Bronchus fibroblast of lung (primary cell): ENCODE measurements around the gene CDC42SE1. TPM values are rescaled to one million over a fixed set of nuclear protein-coding genes. Genes with fewer than 3 reads are reported as not detected.

Source experiments
- total RNA-seq: library from RNA; depleted of rRNA; stranded (reverse); fragments of >200 nt; gene quantifications from 2 replicates; pipeline ENCODE4 v1.2.3, GENCODE V29; 2015

The CDC42SE1 gene, protein sequence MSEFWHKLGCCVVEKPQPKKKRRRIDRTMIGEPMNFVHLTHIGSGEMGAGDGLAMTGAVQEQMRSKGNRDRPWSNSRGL
- 27.6 and 28.7 TPM in 2 replicates for total RNA-seq

DNA sequence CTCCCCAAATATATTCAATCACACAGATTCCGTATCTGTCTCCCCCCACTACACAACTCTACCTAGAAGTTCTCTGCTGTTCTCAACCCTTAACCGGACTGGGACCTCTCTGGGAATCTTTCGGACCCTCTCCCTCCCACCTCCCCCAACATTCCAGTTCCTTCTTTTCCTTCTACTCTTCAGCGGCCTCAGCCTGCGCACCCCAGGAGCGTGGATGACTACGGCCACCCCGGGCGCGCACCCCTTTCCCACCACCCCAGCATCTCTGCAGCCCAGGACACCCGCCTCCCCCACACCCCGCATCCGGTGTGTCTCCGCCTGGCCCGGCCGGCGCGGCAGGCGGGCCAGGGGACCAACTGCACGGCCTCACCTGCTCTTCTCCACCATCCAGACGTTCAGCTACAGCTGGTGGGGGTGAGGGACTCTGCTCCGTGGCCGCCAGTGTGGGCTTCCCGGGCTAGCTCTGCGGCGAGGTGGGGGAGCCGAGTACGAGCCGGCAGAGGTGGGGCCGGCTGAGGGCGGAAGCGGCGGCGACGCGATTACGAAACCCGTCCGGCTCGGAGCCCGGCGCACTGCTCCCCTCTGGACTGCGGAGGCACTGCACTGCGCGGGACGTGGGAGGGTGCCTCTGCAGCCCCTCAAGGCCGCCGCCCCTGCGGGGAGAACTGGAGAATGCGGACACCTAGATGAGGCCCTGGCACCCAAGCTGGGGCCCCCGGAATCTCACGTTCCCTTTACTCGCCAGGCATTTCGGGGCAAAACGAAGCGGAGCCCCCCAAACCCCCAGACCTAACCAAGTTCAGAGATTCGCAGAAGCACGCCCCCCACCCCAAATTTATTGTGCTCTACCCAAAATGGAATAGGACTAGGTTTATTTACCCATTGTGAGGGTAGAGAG lies at the start of gene CDC42SE1:
Gene CDC42SE1 (minus strand): TSS at position 514 of the 898 bp plus-strand sequence. CDS start 3,892 bp downstream, outside the sequence.

DNA sequence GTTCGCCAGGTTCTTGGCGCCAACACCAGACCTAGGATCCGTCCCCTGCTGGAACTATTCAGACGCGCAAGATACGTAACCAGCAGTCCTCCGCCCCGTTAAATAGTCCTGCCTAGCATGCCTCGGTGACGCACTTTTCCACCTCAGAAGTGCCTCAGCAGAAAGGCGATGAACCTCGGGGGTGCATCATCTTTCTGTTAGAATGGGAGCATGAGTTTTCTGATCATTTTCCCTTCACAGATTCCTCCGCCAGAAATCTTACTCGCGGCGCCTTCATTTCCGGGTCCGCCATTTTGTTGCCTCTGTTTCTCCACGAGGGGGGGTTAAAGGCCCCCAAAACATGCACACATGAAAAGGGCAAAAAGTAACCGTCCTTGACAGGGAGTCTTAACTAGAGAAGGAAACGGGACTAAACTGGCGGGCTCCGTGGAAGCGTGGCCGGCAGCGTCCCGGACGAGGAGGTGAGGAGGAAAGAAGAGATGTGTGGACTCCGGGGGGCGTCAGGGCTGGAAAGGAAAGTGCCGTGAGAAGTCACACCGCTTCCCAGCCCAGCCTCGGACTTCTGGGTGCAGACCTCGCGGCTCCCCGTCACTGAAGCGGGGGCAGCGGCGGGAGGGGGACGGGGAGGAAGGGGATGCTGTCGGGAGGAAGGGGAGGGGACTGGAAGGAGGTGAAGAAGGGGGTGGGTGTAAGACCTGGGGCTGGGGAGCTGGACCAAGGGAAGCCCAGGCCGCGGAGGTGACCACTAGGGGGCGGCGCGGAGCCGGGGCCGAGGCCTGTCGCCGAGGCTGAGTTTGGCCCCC lies 11.3 kb upstream of the CDC42SE1 start, which contains the start of gene GABPB2:
Gene GABPB2 (plus strand): TSS at position 288 of the 803 bp plus-strand sequence. CDS start 17,429 bp downstream, outside the sequence.

DNA sequence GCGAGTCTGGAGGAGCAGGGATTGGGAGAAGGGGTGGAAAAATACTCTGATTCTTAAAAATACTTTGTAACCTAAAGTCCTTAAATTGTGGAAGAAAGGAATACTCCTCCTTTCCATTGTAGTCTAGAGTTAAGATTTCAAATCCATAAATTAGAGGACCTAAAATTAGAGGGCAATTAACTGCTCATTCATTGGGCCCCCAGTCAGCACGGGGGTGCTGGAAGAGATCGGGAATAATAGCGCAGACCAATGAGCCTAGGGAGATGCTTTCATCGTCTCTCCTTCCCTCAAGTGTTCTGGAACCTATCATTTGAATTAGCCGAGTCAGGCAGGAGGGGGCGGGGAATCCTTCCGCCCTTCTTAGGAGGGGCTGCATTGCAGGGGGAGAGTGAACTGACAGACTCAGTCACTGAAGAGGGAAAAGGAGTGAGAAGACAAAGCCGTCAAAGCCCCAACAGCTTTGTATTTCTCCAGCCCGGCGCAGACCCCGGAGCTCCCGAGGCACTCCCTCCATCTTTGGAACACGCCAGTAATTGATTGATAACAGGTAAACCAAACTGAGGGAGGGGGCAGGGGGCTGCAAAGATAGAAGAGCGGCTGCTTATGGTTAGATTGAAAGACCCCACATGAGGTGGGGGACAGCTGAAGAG lies 710 bp upstream of the CDC42SE1 start, which contains the start of gene MLLT11:
Gene MLLT11 (plus strand): TSS at position 391 of the 650 bp plus-strand sequence. CDS start 6,828 bp downstream, outside the sequence.

DNA sequence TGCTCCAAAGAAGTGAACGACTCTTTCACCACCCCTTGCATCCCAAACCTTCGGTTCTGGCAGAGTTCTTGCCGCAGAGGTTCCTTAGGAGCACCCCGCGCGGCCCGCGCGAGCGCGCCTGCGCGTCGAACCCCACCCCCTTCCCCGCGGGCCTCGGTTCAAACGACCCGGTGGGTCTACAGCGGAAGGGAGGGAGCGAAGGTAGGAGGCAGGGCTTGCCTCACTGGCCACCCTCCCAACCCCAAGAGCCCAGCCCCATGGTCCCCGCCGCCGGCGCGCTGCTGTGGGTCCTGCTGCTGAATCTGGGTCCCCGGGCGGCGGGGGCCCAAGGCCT lies 11.9 kb downstream of the CDC42SE1 start, which contains the start of gene C1orf56:
Gene C1orf56 (plus strand): TSS at position 161 of the 334 bp plus-strand sequence. CDS start 97 bp downstream, at position 258.

DNA sequence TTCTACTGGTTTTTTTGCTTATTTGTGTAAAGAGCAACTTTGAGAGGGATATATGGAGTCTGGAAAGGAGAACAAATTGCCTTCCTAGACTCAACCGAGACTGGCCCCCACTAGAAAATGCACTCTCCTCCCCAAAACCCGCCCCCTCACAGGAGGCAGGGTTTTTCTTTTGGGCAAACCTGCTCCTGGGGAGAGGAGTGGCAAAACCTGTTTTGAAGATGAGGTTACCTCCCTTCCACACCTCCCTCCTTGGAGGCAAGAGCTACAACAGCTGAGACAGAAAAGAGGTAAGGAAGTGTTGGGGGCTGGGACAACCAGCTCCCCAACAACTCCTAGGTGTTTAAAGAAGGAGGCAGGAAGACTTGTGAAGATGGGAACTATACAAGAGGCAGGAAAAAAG lies 23.1 kb downstream of the CDC42SE1 start, which contains the start of gene BNIPL:
Gene BNIPL (plus strand): TSS at position 231 of the 400 bp plus-strand sequence. CDS start 140 bp downstream, at position 371.

DNA sequence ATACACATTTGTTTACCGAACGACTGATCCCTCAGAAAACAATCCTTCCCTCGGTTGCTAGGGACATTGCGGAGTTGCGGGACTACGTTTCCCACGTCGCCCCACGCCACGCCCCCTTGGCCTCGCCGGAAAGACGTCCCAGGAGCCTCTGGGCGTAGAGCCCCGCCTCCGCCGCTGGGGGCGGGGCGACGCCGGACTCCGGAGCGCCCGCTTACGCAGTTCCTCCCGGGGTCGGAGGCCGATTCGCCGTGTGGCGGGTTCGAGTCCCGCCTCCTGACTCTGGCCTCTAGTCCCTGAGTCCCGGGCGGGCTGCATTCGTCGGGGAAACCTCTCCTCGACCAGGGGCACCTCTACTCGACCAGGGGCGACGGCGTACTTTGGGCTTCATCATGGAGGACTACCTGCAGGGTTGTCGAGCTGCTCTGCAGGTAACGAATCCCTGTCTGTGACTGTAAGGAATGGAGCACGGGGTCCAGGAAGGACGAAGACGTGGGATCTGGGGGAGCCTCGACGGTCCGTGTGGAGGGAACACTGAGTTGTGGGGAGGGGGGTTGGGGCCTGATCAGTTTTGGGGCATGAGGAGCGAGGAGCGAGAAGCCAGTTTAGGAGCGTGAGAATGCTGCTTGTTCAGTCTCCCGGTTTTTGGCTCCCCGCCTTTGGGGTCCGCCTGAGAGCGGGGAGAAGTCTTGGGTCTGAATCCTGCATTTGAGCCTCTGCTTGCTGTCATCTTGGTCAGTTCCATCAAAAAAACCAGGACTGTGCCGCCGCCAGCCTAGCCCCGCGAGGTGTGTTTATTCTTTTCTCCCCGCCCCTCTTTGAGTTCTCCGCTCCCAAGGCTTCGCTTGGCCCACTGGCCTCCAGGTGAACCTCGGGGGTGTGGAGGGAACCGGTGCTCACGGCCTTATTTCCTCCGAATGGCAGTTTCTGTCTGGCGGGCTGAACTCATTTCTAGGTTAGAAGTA lies 50.9 kb downstream of the CDC42SE1 start, which contains the start of gene PRUNE1:
Gene PRUNE1 (plus strand): TSS at position 206 of the 962 bp plus-strand sequence. CDS start 184 bp downstream, at position 390.

DNA sequence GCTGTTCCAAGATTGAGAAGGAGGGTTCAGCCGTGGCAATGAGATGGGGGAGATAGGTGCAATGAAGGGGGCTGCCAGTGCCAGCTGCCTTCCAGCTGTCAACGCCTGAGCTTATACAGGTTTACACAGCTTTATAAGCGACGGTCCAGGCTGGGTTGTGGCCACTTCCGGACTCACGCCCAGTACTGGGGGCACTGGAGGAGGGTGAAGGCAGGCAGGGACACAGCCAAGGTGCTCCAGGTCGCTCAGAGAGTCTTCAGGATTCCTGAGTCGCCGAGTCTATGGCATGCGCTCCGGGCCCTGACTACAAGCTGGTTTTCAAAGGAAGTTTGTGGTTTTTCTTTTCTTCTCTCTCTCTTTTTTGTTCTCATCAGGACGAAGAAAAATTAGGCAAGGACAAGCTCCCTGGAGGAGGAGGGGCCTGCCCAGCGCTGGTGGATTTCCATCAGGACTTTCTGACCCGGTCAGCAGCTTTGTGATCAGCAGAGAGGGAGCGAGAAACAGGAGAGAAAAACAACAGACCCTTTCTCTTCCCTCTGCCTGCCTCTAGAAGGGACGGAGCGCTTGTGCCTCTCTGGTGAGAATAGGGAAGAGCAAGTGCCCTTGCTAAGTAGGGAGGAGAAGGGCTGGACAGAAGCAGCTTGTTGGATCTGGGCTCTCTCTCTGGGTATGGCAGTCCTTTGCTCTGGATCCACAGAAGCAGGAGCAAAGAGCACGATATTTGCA lies 52.9 kb downstream of the CDC42SE1 start, which contains the start of gene MINDY1:
Gene MINDY1 (minus strand): TSS at position 576 of the 726 bp plus-strand sequence. CDS start 4,285 bp downstream, outside the sequence.

Other genes with a start within 250 kb of the CDC42SE1 start
- 19.6 and 26.6 TPM in 2 replicates for gene ARNT, start 183.0 kb downstream of the CDC42SE1 start, total RNA-seq
- gene CTXND2, start 172.5 kb downstream of the CDC42SE1 start, total RNA-seq = 0.15 TPM in 1 of 2 replicates, not detected in the other
- gene SETDB1, start 133.3 kb downstream of the CDC42SE1 start, total RNA-seq = 18.8 and 21.0 TPM in 2 replicates
- gene CERS2, start 84.8 kb downstream of the CDC42SE1 start, total RNA-seq = 113 and 125 TPM in 2 replicates
- 0.17 and 0.30 TPM in 2 replicates for gene ANXA9, start 77.3 kb downstream of the CDC42SE1 start, total RNA-seq
- 8.8 and 9.8 TPM in 2 replicates for gene MINDY1, start 52.7 kb downstream of the CDC42SE1 start, total RNA-seq
- gene PRUNE1, start 51.2 kb downstream of the CDC42SE1 start, total RNA-seq = 8.2 and 8.4 TPM in 2 replicates
- under 0.01 and 0.17 TPM in 2 replicates for gene BNIPL, start 23.0 kb downstream of the CDC42SE1 start, total RNA-seq
- 3.0 and 3.4 TPM in 2 replicates for gene C1orf56, start 11.9 kb downstream of the CDC42SE1 start, total RNA-seq
- 5.8 and 6.4 TPM in 2 replicates for gene MLLT11, start 775 bp upstream of the CDC42SE1 start, total RNA-seq
- 5.5 and 6.1 TPM in 2 replicates for gene GABPB2, start 11.1 kb upstream of the CDC42SE1 start, total RNA-seq
- gene SEMA6C, start 87.0 kb upstream of the CDC42SE1 start, total RNA-seq = 2.0 and 2.1 TPM in 2 replicates
- not detected in 2 replicates for gene TNFAIP8L2, start 97.0 kb upstream of the CDC42SE1 start, total RNA-seq
- 7.0 and 8.2 TPM in 2 replicates for gene LYSMD1, start 106.3 kb upstream of the CDC42SE1 start, total RNA-seq
- 38.7 and 44.0 TPM in 2 replicates for gene SCNM1, start 106.5 kb upstream of the CDC42SE1 start, total RNA-seq
- gene TMOD4, start 116.4 kb upstream of the CDC42SE1 start, total RNA-seq = 0.45 and 0.50 TPM in 2 replicates
- 56.6 and 58.2 TPM in 2 replicates for gene VPS72, start 130.6 kb upstream of the CDC42SE1 start, total RNA-seq
- 43.7 and 46.7 TPM in 2 replicates for gene PIP5K1A, start 138.9 kb upstream of the CDC42SE1 start, total RNA-seq
- gene PSMD4, start 195.1 kb upstream of the CDC42SE1 start, total RNA-seq = 180 and 182 TPM in 2 replicates
- 12.5 and 12.8 TPM in 2 replicates for gene ZNF687, start 222.7 kb upstream of the CDC42SE1 start, total RNA-seq